Left ventricle myocardium inferior (tissue), 1 donor: Measurements from ENCODE around the gene FLII. TPM values are rescaled to one million over a fixed set of nuclear protein-coding genes. Genes with fewer than 3 reads are reported as not detected.

Source experiments
- DNase-seq: peaks from one replicate; pipeline ENCODE4 v3.0.0-alpha.2; 2020
- H3K27ac ChIP-seq: fragments of 200-600 bp; replicated peaks from 2 replicates; pipeline ENCODE4 v1.8.0; 2021
- H3K27me3 ChIP-seq: fragments of 200-600 bp; 2 replicates; pipeline ENCODE4 v1.8.0; 2021; ENCODE audit warnings: low read depth
- H3K36me3 ChIP-seq: fragments of 200-600 bp; 2 replicates; pipeline ENCODE4 v1.8.0; 2021
- H3K4me1 ChIP-seq: fragments of 200-600 bp; 2 replicates; pipeline ENCODE4 v1.8.0; 2021
- H3K4me3 ChIP-seq: fragments of 200-600 bp; 2 replicates; pipeline ENCODE4 v1.8.0; 2021; ENCODE audit warnings: mild to moderate bottlenecking, moderate library complexity
- H3K9me3 ChIP-seq: fragments of 200-600 bp; replicated peaks from 2 replicates; pipeline ENCODE4 v1.8.0; 2021
- intact Hi-C: fragments of 100-400 bp; cut with micrococcal nuclease; formaldehyde crosslinking; loops from one replicate; pipeline ENCODE4 v1.11.0; 2022
- total RNA-seq: library from RNA; stranded (reverse); fragmentation: NEBNext Ultra II Directional; extraction: Animal tissue kit (Norgen Biotek cat#: 25700); gene quantifications from one replicate; pipeline ENCODE4 v1.2.1, GENCODE V29; 2021
- TF ChIP-seq, protein P1 (sequence below): fragments of 200-600 bp; IDR thresholded peaks from 2 replicates; pipeline ENCODE4 v1.8.0; 2021; ENCODE audit warnings: antibody characterized with exemption, mild to moderate bottlenecking, borderline replicate concordance
- donor health status: DM: no; HTN: yes; CAD: no; lungs with severe emphysema.

FLII gene
- total RNA-seq, 1 donor from 2014 or later, result 257 TPM

DNA sequence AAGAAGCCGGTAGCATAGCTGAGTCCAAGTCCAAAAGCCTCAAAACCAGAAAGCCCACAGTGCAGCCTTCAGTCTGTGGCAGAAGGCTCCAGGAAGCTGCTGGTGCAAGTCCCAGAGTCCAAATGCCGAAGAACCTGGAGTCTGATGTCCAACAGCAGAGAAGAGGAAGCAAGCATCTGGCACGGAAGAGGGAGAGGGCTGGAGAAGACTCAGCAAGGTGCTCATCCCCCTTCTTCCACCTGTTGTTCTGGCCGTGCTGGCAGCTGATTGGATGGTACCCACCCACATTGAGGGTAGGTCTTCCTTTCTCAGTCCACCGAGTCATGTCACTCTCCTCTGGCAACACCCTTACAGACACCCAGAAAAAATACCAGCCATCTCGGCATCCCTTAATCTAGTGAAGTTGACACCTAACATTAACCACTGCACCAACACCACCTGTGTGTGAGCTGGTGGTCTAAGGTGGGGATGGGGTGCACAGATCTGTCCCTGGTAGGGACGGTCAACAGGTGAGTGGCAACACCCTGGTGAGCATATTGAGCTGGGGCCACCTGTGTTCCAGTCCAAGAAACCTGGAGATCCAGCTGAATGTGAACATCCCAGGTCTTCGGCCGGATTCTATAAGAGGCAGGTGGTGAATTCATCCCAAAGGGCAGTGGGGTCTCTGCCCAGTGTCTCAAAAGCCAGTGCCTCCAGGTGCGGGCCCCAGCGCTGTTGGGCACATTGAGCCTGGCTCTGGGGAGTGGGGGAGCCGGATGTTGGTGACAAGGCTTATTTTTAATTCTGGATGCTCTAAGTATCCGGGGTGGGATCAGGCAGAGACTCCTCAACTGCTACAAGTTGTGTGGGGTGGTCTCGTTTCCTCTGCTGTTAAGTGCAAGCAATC, 11.8 kb upstream of the FLII start:
- H3K36me3 ChIP-seq, result peaks cover 20% of the 10 kb centered on the region
- no peaks in the 10 kb centered on the region for H3K9me3 ChIP-seq
- DNase-seq, result no peak
- H3K4me1 ChIP-seq, result peaks cover 5% of the 10 kb centered on the region
- no peaks in the 10 kb centered on the region for H3K27me3 ChIP-seq
- no peak overlapping the region for H3K27ac ChIP-seq
- TF ChIP-seq, protein P1, sequence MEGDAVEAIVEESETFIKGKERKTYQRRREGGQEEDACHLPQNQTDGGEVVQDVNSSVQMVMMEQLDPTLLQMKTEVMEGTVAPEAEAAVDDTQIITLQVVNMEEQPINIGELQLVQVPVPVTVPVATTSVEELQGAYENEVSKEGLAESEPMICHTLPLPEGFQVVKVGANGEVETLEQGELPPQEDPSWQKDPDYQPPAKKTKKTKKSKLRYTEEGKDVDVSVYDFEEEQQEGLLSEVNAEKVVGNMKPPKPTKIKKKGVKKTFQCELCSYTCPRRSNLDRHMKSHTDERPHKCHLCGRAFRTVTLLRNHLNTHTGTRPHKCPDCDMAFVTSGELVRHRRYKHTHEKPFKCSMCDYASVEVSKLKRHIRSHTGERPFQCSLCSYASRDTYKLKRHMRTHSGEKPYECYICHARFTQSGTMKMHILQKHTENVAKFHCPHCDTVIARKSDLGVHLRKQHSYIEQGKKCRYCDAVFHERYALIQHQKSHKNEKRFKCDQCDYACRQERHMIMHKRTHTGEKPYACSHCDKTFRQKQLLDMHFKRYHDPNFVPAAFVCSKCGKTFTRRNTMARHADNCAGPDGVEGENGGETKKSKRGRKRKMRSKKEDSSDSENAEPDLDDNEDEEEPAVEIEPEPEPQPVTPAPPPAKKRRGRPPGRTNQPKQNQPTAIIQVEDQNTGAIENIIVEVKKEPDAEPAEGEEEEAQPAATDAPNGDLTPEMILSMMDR, result no peak
- intact Hi-C loops, result no loop called here
- no peak overlapping the region for H3K4me3 ChIP-seq

DNA sequence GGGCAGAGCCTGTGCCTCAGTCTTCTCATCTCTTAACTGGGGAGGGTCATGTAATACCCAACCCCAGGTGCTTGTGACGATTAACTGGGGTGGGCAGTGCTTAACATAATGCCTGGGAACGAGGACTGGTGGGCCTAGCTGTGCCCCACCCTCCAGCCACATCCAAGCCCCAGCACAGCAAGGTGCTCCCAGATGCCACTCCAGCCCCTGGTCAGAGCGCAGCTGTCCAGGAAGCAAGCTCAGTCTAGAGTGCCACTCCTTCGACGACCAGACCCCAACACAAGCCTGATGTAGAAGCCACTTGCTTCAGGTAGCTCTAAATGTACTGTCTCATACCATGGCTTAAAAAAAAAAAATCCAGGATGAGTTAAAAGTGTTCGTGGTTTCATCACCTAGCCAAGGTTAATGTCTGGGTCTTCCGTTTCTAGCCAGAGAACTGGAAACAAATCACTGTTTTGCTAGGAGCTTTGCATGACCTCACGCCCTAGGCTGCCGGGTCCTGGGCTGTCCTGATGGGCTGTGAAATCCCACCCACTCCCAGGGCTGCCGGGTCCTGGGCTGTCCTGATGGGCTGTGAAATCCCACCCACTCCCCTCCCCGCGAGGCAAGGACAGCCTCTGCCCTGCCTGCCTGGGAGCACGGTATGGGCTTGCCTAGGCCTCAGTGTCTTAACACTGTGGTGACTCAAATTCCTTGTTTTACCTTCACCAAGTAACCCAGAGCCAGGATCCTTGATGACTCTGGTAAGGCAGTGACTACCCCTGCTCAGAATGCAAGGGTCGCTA, 9.6 kb upstream of the FLII start:
- TF ChIP-seq, protein P1, result no peak
- no peak overlapping the region for H3K4me3 ChIP-seq
- peaks cover 25% of the 10 kb centered on the region for H3K36me3 ChIP-seq
- DNase-seq, result no peak
- H3K27me3 ChIP-seq, result no peaks in the 10 kb centered on the region
- intact Hi-C loops, result no loop called here
- H3K9me3 ChIP-seq, result no peaks in the 10 kb centered on the region
- peaks cover 10% of the 10 kb centered on the region for H3K4me1 ChIP-seq
- H3K27ac ChIP-seq, result no peak overlapping the region

DNA sequence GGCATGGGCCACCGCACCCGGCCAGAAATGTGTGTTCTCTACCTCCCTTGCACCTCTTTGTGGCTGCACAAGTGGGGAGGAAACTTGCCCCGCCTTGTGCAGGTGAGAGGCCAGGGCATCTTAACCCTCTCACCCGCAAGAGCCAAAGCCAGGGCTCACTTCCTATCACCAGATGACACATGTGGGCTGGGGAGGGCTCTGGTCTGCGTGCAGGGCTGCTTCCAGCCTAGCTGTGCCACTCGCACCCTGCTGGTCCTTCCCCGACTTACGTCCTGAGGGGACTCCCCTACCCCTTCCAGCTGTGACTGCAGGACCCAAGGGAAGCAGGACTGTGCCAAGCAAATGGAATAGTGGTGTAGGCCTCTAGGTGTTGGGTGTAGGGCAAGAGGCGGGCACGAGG, 8.8 kb upstream of the FLII start:
- intact Hi-C loops, result no loop called here
- H3K4me1 ChIP-seq, result peaks cover 18% of the 10 kb centered on the region
- H3K36me3 ChIP-seq, result peaks cover 28% of the 10 kb centered on the region
- no peak for DNase-seq
- H3K27me3 ChIP-seq, result no peaks in the 10 kb centered on the region
- H3K9me3 ChIP-seq, result no peaks in the 10 kb centered on the region
- H3K4me3 ChIP-seq, result no peak overlapping the region
- TF ChIP-seq, protein P1, result no peak
- no peak overlapping the region for H3K27ac ChIP-seq

DNA sequence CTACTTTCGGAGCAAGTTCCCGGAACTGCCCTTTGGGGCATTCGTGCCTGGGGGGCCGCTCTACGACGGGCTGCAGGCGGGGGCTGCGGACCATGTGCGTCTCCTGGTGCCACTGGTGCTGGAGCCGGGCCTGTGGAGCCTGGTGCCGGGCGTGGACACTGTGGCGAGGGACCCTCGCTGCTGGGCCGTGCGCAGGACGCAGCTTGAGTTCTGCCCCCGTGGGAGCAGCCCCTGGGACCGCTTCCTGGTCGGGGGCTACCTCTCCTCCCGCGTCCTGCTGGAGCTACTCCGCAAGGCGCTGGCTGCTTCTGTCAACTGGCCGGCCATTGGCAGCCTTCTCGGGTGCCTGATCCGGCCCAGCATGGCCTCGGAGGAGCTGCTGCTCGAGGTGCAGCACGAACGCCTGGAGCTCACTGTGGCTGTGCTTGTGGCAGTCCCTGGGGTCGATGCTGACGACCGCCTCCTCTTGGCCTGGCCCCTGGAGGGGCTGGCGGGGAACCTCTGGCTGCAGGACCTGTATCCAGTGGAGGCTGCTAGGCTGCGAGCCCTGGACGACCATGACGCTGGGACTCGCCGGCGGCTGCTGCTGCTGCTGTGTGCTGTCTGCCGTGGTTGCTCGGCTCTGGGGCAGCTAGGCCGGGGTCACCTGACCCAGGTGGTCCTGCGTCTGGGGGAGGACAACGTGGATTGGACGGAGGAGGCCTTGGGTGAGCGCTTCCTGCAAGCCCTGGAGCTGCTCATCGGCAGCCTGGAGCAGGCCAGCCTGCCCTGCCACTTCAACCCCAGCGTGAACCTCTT, 5.5 kb upstream of the FLII start:
- peaks cover 46% of the 10 kb centered on the region for H3K4me1 ChIP-seq
- TF ChIP-seq, protein P1, result no peak
- no peak overlapping the region for H3K4me3 ChIP-seq
- intact Hi-C loops, result no loop called here
- peaks cover 28% of the 10 kb centered on the region for H3K36me3 ChIP-seq
- no peaks in the 10 kb centered on the region for H3K27me3 ChIP-seq
- H3K9me3 ChIP-seq, result no peaks in the 10 kb centered on the region
- no peak for DNase-seq
- no peak overlapping the region for H3K27ac ChIP-seq

DNA sequence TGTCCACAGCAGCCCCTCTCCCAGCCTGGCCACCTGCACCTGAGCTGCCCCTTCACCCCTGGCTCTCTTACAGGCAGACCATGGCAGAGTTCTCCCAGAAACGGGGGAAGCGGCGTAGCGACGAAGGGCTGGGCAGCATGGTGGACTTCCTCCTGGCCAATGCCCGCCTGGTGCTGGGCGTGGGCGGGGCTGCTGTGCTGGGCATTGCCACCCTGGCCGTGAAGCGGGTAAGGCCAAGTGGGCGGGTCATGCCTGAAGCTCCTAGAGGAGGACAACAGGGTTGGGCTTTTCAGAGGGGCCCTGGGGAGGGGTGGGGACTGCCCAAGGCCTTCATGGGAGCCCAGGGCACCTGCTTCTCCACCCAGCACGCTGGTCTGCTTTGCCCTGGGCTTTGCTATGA, 4.1 kb upstream of the FLII start:
- Histone ChIP-seq H3K36me3 (peaks cover 28% of the 10 kb centered on the region), H3K9me3 (no peaks in the 10 kb centered on the region), H3K4me3 (peak overlapping the region; percentile 93), H3K4me1 (peaks cover 60% of the 10 kb centered on the region), H3K27ac (peak overlapping the region; percentile 100), H3K27me3 (no peaks in the 10 kb centered on the region)
- TF ChIP-seq, protein P1, result no peak
- intact Hi-C loops, result no loop called here
- DNase-seq, result peak; percentile 58
